HG03103 (cell line): ENCODE measurements around the gene MTF2.
"Not testable (repeated sequence)": the region's sequence is repeated elsewhere in the genome, so short reads cannot be mapped to it uniquely, and the experiment has no call there.

Source experiments
- ATAC-seq: cut with Tn5 transposase; IDR thresholded peaks from one replicate; pipeline ENCODE4 v1.9.1; 2021; ENCODE audit warnings: low read depth; ENCODE audit not compliant: unreplicated experiment

The MTF2 gene

DNA sequence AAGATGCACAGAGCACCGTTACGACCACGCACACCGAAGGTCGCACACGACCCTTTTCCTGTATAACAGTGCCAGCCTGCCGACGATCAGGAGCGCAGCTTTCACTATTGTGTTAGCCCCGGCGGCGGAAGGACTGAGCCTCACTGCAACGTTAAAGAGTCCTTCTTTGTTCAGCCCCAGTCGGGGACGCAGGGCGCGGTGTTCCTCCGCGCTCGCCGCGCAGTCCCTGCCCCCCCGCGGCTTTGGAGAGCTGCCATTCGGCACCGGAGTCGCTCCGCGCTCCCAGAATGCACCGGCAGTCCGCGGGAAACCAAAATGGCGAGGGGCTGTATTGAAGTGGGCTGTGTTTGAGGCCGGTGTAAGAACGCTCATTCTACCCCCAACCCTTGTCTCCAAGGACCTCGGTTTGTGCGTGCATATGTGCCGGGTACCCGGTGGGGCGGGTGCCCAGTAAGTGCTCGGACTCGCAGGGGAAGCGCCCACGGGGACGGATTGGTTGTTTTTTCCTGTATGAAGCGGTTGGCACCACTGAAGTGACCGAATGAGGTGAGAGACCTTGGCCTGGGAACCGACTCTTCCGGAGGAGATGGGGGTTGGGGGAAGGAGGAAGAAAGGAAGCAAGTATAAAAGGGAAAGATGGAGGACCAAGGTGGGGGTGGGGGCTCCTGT is at the start of gene MTF2:
TSS of gene MTF2 (plus strand) at position 298 of the 669 bp plus-strand sequence. CDS start at position 542, 244 bp downstream.
- peak; percentile 56 for ATAC-seq

DNA sequence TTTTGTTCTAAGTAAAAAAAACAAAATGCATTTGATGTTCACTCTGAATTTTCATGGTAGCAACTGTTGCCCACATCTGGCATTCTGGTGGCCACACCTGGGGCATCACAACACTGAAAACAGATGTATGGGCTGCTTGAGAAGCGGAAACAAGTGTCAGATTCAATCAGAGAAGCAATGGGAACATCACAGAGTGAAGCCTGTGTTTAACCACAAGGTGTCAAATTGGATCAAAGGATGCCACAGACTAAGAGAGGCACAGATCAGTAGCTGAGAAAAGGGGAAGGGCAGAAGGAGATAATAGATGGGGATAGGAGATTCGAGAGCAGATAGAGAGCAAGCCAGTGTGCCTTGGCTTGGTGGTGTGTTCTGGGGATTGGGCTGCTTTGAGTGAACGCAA is 49.8 kb upstream of the MTF2 start:
- no peak for ATAC-seq

DNA sequence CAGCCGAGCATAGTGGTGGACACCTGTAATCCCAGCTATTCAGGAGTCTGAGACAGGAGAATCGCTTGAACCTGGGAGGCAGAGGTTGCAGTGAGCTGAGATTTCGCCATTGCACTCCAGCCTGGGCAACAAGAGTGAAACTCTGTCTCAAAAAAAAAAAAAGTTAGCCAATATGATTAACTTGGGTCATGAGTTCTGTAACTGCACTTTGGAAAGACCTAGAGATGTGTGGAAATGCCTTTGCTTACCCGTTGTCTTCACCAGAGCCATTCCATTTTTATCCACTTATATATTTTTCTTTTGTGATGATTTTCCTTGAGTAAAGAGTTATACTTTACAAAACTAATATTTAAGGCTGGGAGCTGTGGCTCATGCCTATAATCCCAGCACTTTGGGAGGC is 48.9 kb upstream of the MTF2 start:
- not testable (repeated sequence) for ATAC-seq

DNA sequence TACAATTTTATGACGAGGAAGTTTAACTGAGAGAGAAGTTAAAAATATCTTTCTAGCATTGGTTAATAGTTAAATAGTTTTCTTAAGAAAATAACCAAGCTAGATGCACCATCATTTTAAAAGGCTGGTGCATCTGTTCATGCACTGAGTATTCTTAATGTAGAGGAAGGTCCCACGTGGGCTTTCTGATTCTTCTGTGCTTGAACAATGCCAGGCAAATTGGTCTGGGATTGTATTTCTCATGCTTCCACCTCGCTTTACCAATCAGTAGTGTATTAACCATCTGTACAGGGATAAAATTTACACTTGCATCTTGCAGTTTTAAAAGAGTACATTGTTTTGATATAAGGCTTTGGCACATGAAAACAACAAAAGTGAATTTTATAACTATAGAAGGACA is 47.4 kb upstream of the MTF2 start:
- no peak for ATAC-seq

DNA sequence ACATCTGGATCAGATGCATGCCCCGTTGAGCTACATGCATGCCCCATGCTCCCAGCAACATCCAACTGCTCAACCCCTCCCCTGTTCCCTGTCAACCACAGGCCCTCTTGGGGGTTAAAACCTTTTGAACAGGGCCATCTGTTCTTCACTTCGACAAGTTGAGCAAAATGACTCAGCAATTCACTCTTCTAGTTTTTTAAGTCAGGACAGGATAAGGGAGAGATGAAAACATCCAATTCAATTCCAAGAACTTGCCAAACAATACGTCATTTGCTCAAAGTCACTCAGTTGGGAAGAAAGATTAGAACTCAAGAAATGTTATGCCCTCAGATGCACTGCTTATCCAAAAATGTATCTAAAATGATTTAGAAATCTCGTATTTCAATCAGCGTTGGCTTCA is 46.1 kb upstream of the MTF2 start:
- no peak for ATAC-seq

DNA sequence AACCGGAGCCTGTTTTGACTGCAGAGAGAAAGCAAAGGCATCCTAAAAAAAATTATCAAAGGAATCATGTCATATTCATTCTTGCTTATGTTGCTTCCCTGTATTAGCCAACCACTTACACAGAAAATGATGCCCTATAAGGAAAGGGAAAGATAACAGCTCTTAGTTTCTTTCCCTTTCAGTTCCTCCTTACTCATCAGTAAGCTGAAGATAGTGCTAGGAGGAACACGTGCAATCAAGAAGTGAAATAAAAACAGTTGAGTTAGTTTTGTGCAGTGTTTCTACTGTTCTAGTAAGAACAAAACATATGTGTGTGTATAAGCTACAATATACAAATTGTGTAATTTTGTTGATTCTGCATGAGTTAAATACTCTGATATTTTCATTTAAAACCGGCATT is 45.3 kb upstream of the MTF2 start:
- ATAC-seq = peak; percentile 81

DNA sequence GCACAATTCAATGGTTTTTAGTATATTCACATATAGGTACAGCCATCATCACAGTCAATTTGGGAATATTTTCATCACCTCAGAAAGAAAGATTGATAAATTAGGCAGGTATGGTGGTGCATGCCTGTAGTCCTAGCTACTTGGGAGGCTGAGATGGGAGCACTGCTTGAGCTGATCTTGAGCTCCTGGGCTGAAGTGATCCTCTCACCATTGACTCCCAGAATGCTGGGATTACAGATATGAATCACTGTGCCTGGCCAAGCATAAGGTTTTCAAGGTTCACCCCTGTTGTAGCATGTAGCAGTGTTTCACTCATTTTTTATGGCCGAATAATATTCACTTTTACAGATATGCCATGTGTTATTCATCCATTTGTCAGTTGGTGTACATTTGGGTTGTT is 44.7 kb upstream of the MTF2 start:
- ATAC-seq = no peak

DNA sequence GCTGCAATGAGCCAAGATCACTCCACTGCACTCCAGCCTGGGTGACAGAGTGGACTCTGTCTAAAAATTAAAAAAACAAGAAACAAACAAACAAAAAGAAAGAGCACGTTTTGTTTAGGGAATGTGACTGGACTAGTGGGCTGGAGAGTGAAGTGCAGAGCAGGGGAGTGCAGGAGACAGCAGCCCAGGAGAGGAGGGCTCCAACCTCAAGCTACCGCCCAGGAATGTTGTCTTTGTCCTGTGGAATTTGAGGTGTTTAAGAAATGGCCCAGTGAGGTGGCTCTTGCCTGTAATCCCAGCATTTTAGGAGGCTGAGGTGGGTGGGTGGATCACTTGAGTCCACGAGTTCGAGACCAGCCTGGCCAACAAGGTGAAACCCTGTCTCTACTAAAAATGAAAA is 42.4 kb upstream of the MTF2 start:
- no peak for ATAC-seq

DNA sequence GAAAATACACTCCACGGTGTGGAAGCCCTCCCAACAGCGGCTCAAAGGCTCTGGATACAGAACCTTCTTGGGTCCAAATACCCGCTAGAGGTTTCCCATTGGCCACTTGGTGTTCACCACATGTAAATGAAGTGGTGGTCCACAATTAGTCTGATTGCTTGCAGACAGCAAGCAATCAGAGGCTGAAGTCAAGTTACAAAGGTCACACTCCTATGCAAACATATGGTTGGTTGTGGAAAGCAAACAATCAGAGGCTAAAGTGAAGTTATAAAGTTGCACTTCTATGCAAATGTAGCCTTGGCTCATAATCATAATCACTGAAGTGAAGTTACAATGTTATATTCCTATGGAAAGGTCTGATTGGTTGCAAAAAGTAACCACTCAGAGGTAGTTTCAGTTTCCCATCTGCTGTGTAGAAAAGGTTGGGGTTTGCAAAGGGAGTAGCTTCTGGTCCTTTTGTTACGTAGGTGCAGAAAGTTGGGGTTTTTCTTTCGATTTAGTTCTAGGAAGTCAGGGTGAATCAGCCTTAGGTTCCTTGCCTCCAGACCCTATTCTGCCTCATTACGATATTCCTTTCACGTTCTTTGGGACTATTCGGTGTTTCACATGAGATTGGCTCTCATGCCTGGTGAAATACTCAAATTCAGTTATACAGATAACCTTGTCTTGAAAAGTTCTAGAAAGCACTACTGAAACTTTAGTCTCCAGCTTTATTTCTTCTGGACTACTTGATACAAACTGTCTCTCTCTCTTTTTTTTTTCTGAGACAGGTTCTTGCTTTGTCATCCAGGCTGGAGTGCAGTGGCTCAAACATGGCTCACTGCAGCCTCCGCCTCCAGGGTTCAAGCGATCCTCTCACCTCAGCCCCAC is 36.7 kb upstream of the MTF2 start:
- peak; percentile 71 for ATAC-seq

DNA sequence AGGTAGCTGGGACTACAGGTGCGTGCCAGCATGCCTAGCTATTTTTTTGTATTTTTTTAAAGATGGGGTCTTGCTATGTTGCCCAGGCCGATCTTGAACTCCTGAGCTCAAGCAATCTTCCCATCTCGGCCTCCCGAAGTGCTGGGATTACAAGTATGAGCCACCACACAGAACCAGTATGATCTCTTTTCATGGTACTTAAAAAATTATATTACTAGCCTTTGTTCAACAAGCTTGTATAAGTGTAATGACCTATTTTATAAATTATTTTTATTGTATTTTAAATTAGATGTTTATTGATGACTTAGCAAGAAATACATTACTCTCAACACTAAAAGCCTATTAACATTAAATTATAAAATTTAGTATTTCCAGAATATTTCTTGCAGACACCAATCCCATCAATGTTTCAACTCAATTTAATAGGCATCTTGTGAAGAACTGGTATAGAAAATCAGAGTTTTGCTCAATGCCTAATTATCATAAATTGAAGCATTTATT is 36.0 kb upstream of the MTF2 start:
- no peak for ATAC-seq

DNA sequence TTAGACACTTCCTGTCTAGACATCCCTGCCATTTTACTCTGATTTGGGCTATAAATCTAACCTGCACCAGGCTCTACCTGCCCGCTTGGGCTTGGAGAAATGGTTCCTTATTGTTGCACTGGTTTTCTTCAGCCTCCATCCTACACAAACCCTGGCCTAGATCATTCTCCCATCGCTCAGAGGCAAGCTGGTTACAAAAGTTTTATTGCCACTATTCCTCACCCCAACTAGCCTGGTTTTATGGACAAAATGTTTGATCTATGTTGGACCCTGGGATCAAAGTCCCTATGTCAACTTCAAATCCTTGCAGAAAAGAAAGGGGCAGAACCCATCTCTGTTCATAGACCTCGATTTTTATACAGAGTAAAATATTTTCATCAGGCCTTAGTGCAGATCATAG is 31.5 kb upstream of the MTF2 start:
- no peak for ATAC-seq

DNA sequence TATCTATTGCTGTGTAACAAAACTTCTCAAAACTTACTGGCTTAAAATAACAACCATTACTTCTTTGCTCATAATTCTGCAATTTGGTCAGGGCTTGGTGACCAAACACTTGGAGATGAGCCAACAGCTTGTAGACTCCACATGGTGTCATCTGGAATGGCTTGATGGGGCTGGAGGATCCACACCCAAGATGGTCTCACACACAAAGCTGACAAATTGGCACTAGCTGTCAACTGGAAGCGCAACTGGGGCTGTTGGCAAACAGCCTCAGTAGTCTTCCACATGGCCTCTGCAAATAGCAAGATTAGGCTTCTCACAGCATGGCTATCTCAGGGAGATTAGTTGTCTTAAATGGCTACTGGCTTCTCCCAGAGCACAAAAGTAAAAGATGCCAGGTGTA is 27.1 kb upstream of the MTF2 start:
- no peak for ATAC-seq

DNA sequence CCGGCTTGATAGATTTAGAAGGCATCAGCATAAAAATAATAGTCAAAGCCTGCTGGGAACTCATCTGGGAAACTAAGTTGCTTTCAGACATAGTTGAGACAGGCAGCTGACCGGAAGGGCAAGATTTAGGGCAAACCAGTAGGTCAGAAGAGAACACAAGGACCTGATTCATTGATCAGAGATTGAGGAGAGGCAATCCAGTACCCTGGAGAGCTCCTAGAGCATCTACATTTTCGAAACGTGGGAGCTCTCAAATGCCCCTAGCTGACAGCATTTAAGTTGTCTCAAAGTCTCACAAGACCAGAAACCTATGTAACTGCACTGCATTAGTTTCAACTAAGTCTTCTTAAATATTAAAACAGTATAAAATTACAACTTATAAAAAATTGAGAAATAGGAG is 22.9 kb upstream of the MTF2 start:
- ATAC-seq = no peak

DNA sequence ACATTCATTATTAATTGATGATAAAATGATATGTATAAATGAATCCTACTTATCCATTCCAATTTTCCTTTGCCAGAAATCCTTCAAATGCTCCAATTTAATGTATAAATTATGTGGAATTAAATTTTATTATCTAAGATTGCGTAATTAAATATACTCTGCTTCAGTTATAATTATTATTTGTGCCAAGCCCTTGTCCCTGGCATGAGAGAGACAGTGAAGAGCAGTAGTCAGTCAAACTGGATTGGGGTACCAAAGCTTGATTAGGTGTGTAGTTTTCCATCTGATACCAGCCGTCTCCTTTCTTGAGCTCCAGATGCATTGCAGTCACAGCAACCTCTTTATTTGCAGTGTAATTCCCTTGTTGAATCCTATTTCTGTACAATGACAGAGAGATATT is 22.4 kb upstream of the MTF2 start:
- no peak for ATAC-seq

DNA sequence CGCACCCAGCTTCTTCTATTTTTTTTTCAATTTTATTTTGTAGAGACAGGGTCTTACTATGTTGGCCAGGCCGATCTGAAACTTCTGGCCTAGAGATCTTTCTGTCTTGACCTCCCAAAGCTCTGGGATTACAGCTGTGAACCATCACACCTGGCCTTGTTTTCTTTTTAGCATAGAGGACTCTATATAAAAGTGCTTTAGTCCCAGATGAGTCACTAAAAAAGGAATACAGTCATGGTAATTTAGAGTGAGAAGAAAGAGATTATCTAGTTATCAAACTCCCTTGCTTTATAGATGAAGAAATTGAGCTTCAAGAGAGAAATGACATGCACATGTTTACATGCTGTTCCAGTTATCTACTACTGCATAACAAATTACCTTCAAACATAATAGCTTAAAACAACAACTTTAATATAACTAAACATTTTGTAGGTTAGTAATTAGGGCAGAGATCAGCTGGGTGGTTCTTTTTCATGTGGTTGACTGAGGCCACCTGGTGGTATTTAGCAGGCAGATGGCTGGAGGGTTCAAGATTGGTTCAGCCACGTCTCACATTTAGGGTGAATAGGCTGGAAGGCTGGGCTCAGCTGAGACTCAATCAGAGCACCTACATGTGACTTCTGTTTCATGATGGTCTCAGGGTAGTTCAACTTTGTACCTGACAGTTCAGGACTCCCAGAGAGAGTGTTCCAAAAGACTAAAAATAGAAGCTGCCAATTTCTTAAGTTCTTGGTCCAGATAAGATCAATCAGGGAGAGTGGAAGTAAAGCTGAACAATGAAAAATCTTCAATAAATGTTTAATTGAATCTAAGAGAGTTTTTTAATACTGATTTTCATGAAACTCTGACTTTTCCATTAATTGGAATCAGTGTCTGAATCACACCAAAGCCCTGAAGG is 16.9 kb upstream of the MTF2 start:
- ATAC-seq = no peak

DNA sequence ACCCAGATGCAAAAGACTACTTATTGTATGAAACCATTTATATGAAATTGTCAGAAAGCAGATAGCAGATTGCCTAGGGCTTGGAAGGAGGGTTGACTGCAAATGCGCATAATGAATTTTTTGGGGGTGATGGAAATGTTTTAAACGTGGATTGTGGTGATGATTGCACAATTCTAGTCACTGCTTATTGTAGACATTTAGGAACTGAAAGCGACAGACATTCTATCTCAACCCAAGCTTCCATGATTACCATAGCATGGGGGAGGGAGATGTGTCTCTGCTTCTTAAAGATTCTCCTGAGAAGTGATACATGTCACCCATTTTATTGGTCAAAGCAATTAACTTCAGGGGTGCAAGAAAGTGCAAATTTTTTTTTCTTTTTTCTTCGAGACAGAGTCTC is 2.8 kb upstream of the MTF2 start:
- ATAC-seq = no peak

DNA sequence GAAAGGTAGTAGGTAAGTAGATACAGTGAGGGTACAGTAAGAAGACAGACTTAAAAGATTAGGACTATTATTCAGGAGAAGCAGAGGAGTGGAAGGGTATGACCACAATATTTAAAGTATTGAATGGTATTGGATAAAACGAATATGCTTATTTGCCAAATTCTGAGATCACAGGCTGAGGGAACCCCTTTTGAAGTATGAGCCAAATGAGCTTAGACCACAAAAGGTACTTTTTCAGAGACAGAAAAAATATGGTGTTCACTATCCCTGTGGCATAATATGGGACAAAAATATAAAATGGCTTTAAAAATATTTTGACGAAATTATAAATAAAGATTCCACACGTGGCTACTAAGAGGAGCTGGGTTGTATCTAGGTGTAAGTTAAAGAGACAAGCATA is 880 bp upstream of the MTF2 start:
- no peak for ATAC-seq

DNA sequence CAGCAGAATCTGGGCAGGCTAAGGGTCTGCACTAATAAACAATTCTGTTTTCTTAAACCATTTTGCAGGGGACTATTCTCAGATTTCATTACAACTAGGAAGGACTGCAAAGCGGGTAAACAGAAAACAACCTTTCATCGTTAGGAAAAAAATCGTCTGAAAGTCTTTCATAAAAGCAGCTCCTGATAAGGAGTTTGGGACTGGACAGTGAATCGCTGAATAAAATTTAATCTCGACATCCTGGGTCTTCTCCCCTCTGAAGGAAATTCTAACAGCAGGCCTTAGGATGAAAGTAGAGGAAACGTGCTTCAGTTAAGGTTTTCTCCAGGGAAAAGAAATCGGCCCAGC is 471 bp upstream of the MTF2 start:
- no peak for ATAC-seq

DNA sequence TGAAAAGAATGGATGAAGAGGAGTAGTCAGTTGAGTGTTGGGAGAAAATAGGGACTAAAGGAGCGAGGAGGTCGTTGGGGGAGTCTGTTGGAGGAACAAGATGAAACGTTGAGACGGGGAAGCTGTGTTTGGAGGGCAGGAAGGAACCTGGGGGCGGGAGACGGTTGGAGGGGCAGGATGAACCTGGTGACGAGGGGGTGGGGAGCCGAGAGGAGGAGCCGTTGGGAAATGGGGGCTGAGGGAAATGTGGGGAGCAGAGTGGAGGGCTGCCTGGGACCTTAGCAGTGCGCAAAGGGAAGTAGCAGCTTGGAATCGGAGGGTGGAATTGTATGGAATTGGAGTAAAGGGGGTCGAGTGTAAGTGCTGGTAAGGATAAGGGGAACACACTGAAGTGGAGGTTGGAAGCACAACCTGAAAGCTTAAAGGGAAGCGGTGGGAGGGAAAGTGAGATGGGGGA is 630 bp downstream of the MTF2 start:
- ATAC-seq = no peak

DNA sequence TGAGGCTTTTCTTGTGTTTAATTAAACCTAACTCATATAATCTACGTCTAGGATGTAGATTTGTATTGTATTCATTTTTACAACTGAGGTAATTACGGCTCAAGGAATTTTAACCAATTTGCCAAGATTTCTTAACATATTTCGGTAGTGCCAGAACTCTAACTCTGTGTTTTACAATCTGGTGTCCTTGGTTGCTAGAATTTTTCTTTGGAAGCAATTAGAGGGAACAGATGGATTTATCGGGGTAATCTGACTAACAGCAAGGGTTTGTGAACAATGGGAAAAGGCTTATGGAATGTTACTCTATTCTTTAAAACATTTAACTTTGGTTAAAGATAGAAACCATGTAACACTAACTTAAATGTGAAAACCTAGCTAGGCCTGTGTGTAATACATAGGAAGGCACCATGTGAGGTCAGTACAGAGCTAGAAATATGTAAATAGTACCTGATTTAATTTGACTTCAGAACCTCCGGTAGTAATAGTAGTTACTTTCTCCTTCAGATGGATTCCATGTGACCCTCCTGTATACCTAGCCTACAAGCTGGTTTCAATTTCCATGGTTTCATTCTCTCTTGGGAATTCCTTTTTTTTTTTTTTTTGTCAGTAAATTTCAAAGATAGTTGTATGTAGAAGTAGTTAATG is 1.2 kb downstream of the MTF2 start:
- peak; percentile 81 for ATAC-seq
